SK-N-MC (cell line): ENCODE results near the gene PRRT4.

Experiments used
- DNase-seq: peaks from one replicate; pipeline ENCODE4 v3.0.0-alpha.2; 2011; ENCODE audit warnings: low read depth, low spot score
- H3K27ac ChIP-seq: fragments of 200-600 bp; sonication (generic); 2 replicates; pipeline ENCODE4 v1.5.1; 2016; ENCODE audit warnings: mixed run types
- H3K36me3 ChIP-seq: fragments of 200-600 bp; sonication (generic); 2 replicates; pipeline ENCODE4 v1.6.1; 2017; ENCODE audit warnings: antibody characterized with exemption, low read length, mixed read lengths; ENCODE audit not compliant: insufficient read depth
- H3K4me3 ChIP-seq: fragments of 200-600 bp; sonication (generic); 2 replicates; pipeline ENCODE4 v1.5.1; 2016
- H3K9ac ChIP-seq: fragments of 200-600 bp; sonication (generic); 2 replicates; pipeline ENCODE4 v1.8.0; 2017; ENCODE audit warnings: mixed run types, mixed read lengths; ENCODE audit not compliant: insufficient read length
- H3K9me3 ChIP-seq: fragments of 200-600 bp; sonication (generic); 2 replicates; pipeline ENCODE4 v1.6.1; 2017; ENCODE audit warnings: low read depth, mild to moderate bottlenecking, antibody characterized with exemption, low read length, moderate library complexity, mixed read lengths
- EZH2 ChIP-seq: fragments of 200-600 bp; sonication (generic); IDR thresholded peaks from one replicate; pipeline ENCODE4 v1.6.1; 2017; ENCODE audit warnings: antibody characterized with exemption
- FOXP2 ChIP-seq: optimal IDR thresholded peaks from 2 replicates; pipeline ENCODE3; 2011; ENCODE audit warnings: mild to moderate bottlenecking, moderate library complexity; ENCODE audit not compliant: insufficient read depth; ENCODE audit errors: extremely low read length, control extremely low read depth
- POLR2AphosphoS5 ChIP-seq: IDR thresholded peaks from 2 replicates; pipeline ENCODE4 v1.6.1; 2012; ENCODE audit warnings: mild to moderate bottlenecking, low read depth, low read length, borderline replicate concordance

Gene PRRT4

GRCh38 chr7:128324368-128324680, 37.2 kb downstream of the PRRT4 start:
- TF ChIP-seq POLR2AphosphoS5 (no peak), FOXP2 (no peak), EZH2 (no peak)
- Histone ChIP-seq H3K4me3 (no peak overlapping the region), H3K9ac (no peak overlapping the region), H3K27ac (no peak overlapping the region), H3K36me3 (peaks cover 86% of the 10 kb centered on the region), H3K9me3 (no peaks in the 10 kb centered on the region)
- DNase-seq, result no peak

GRCh38 chr7:128323459-128324367, 37.8 kb downstream of the PRRT4 start:
- Histone ChIP-seq H3K9ac (no peak overlapping the region), H3K9me3 (no peaks in the 10 kb centered on the region), H3K4me3 (no peak overlapping the region), H3K36me3 (peaks cover 89% of the 10 kb centered on the region), H3K27ac (no peak overlapping the region)
- no peak for DNase-seq
- no peak for TF ChIP-seq EZH2
- TF ChIP-seq FOXP2, result no peak
- no peak for TF ChIP-seq POLR2AphosphoS5

GRCh38 chr7:128323040-128323439, 38.5 kb downstream of the PRRT4 start:
- TF ChIP-seq EZH2 (no peak), POLR2AphosphoS5 (no peak), FOXP2 (no peak)
- no peak for DNase-seq
- peaks cover 89% of the 10 kb centered on the region for H3K36me3 ChIP-seq
- no peak overlapping the region for H3K27ac ChIP-seq
- H3K9ac ChIP-seq, result no peak overlapping the region
- H3K4me3 ChIP-seq, result no peak overlapping the region
- no peaks in the 10 kb centered on the region for H3K9me3 ChIP-seq

GRCh38 chr7:128322040-128322643, 39.3 kb downstream of the PRRT4 start:
- TF ChIP-seq FOXP2 (no peak), POLR2AphosphoS5 (no peak), EZH2 (no peak)
- H3K27ac ChIP-seq, result no peak overlapping the region
- H3K36me3 ChIP-seq, result peaks cover 94% of the 10 kb centered on the region
- H3K9me3 ChIP-seq, result no peaks in the 10 kb centered on the region
- H3K4me3 ChIP-seq, result no peak overlapping the region
- DNase-seq, result peak; percentile 14
- H3K9ac ChIP-seq, result no peak overlapping the region

GRCh38 chr7:128321044-128321422, 40.5 kb downstream of the PRRT4 start:
- H3K36me3 ChIP-seq, result peaks cover 94% of the 10 kb centered on the region
- DNase-seq, result no peak
- H3K9me3 ChIP-seq, result no peaks in the 10 kb centered on the region
- H3K27ac ChIP-seq, result no peak overlapping the region
- no peak overlapping the region for H3K9ac ChIP-seq
- TF ChIP-seq FOXP2 (no peak), EZH2 (no peak), POLR2AphosphoS5 (no peak)
- H3K4me3 ChIP-seq, result no peak overlapping the region

GRCh38 chr7:128318691-128319090, 42.8 kb downstream of the PRRT4 start:
- Histone ChIP-seq H3K27ac (no peak overlapping the region), H3K4me3 (no peak overlapping the region), H3K36me3 (peaks cover 94% of the 10 kb centered on the region), H3K9me3 (no peaks in the 10 kb centered on the region), H3K9ac (no peak overlapping the region)
- no peak for DNase-seq
- no peak for TF ChIP-seq EZH2
- TF ChIP-seq FOXP2, result no peak
- TF ChIP-seq POLR2AphosphoS5, result no peak

- Histone ChIP-seq H3K36me3 (peaks cover 91% of the 10 kb centered on the region), H3K4me3 (no peak overlapping the region), H3K9me3 (no peaks in the 10 kb centered on the region), H3K9ac (no peak overlapping the region), H3K27ac (no peak overlapping the region)
- no peak for TF ChIP-seq EZH2
- no peak for TF ChIP-seq FOXP2
- no peak for TF ChIP-seq POLR2AphosphoS5
- DNase-seq, result no peak
Measured at GRCh38 chr7:128311013-128311412, 50.5 kb downstream of the PRRT4 start.

GRCh38 chr7:128310499-128310898, 51.0 kb downstream of the PRRT4 start:
- TF ChIP-seq POLR2AphosphoS5 (no peak), FOXP2 (no peak), EZH2 (no peak)
- Histone ChIP-seq H3K9ac (no peak overlapping the region), H3K36me3 (peaks cover 92% of the 10 kb centered on the region), H3K9me3 (no peaks in the 10 kb centered on the region), H3K4me3 (no peak overlapping the region), H3K27ac (no peak overlapping the region)
- DNase-seq, result no peak
